GM19438 (cell line): ENCODE data around the gene DNAJC8.

Experiments used
- ATAC-seq: cut with Tn5 transposase; IDR thresholded peaks from one replicate; pipeline ENCODE4 v1.9.1; 2021; ENCODE audit warnings: low read depth; ENCODE audit not compliant: unreplicated experiment

The DNAJC8 gene, protein sequence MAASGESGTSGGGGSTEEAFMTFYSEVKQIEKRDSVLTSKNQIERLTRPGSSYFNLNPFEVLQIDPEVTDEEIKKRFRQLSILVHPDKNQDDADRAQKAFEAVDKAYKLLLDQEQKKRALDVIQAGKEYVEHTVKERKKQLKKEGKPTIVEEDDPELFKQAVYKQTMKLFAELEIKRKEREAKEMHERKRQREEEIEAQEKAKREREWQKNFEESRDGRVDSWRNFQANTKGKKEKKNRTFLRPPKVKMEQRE

DNA sequence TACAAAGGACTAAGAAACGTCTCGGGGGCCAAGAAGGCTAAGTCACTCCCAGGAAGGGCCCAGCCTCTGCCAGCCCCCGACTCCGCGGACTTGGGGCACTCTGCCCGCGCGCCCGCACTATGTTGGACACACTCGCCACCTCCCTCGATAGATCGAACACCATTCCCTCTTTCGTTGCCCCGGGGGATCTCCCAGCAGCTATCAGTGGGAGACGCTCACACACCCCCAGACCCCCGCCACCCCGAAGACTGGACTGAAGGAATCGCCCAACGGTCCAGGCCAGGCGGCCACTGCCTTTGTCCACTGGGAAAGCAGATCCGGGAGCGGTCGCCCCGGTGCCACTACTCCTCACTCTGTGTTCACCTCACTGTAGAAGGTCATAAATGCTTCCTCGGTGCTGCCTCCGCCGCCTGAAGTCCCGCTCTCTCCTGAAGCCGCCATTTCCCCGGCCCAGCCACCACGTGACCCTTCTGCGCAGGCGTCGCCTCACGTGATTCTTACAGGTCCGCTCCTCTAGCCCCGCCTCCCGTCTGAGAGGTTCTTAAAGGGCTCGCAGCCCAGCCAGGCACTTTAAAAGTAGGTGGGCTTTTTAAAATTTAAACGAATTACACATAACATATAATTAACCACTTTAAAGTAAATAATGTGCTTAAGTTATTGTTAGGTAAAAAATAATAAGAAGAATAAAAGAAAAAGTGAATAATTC is at the start of gene DNAJC8:
TSS of gene DNAJC8 (minus strand) at position 472 of the 706 bp plus-strand sequence. CDS start at position 441, 31 bp downstream.
- ATAC-seq: peak; percentile 56

GRCh38 chr1:28281608-28282425 is 49.0 kb upstream of the DNAJC8 start:
- no peak for ATAC-seq

GRCh38 chr1:28280977-28281381 is 48.1 kb upstream of the DNAJC8 start:
- ATAC-seq: no peak

DNA sequence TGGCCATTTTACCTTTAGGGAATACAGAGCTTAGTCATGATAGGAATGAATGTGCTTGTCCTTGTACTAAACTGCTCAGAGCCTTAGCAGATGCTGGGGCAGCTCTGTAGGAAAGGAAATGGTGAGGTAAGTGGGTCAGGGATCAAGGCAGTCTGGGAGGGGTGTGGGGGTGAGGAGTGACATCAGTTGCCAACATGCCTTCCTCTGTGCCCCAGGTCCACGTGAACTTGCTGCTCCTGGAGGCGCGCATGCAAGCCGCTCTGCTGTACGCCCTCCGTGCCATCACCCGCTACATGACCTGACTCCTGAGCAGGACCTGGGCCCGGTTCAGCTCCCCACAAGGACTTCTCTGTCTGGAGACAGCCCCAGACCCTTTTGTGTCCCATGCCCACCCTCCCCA is 47.7 kb upstream of the DNAJC8 start:
- ATAC-seq: no peak

GRCh38 chr1:28279721-28280120 is 46.9 kb upstream of the DNAJC8 start:
- ATAC-seq: no peak

DNA sequence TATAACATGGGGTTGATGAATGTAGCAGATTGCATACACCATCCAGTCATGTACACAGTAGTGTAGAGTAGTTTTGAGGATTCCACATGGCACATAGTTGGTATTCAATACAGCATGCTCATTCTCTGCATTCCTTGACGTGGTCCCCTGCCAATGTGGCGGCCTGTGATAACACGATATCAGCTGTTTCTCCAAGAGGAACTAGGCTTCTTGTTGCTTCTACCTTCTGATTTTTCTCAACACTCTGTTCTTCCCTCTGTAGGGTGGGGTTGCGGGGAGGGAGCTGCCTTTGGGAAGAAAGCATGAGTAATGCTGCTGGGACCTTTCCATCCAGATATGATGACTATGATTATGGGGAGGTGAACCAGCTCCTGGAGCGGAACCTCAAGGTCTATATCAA is 45.9 kb upstream of the DNAJC8 start:
- ATAC-seq: no peak

- no peak for ATAC-seq
Measured at GRCh38 chr1:28273216-28273860, 40.5 kb upstream of the DNAJC8 start.

DNA sequence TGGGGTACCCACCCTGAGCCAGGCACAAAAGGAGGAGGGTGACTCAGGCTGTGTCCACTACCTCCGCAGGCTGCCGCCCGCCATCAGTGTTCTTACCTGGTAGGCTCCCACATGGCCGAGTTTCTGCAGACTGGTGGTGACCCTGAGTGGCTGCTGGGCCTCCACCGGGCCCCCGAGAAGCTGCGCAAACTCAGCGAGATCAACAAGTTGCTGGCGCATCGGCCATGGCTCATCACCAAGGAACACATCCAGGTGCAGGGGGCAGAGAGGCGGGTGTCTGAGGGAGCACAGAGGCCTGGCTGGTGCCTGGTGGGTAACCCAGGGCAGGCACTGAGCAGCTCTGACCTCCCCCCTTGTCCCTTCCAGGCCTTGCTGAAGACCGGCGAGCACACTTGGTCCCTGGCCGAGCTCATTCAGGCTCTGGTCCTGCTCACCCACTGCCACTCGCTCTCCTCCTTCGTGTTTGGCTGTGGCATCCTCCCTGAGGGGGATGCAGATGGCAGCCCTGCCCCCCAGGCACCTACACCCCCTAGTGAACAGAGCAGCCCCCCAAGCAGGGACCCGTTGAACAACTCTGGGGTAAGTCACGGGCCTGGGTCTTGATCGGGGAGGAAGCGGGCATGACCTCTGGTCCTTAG is 39.5 kb upstream of the DNAJC8 start:
- no peak for ATAC-seq

GRCh38 chr1:28269529-28269928 is 36.7 kb upstream of the DNAJC8 start:
- ATAC-seq: no peak

DNA sequence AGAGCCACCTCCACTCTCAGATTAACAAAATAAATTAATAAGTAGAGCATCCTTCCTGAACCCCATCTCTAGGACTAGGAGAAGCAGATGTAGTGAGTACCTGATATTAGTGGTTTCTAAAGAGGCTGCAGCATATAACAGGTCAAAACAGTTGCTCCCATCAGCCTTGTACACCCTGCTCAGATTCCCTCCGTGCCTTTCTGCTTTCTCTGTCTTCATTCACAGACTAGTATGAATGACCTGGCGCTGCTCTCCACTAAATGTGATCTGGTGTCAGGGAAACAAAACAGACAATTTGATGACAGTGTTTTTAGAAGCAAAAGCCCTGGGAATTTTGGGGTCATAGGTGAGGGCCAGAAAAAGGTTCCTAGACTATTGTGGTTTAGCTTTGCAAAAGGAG is 34.8 kb upstream of the DNAJC8 start:
- ATAC-seq: no peak

- ATAC-seq: no peak
Measured at GRCh38 chr1:28266920-28267322, 34.1 kb upstream of the DNAJC8 start.

GRCh38 chr1:28265577-28265976 is 32.7 kb upstream of the DNAJC8 start:
- ATAC-seq: no peak

DNA sequence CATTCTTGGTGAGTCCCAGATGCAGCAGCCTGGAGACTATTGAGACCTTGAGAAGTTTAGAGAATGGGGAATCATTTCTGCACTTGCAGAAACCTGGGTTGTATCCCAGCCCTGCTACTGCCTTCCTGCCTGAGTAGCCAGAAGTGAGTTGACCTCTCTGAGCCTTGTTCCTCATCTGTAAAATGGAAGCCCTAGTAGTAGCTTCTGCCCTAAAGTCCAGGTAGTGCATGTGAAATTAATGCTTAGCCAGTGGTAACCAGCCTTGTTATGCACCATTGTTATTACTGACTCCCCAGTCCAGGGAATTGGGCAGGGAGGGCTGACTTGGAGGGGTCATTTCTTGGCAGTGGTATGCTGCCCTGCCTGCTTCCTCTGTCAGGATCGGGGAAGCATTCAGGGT is 32.1 kb upstream of the DNAJC8 start:
- no peak for ATAC-seq

GRCh38 chr1:28260803-28261174 is 28.0 kb upstream of the DNAJC8 start:
- ATAC-seq: no peak

- no peak for ATAC-seq
Measured at GRCh38 chr1:28259934-28260802, 27.3 kb upstream of the DNAJC8 start.

- peak; percentile 96 for ATAC-seq
Measured at GRCh38 chr1:28259252-28259933, 26.6 kb upstream of the DNAJC8 start, which contains the start of gene SESN2. TSS of gene SESN2 (plus strand) at chr1:28259518. CDS start at chr1:28259848, 330 bp downstream.

DNA sequence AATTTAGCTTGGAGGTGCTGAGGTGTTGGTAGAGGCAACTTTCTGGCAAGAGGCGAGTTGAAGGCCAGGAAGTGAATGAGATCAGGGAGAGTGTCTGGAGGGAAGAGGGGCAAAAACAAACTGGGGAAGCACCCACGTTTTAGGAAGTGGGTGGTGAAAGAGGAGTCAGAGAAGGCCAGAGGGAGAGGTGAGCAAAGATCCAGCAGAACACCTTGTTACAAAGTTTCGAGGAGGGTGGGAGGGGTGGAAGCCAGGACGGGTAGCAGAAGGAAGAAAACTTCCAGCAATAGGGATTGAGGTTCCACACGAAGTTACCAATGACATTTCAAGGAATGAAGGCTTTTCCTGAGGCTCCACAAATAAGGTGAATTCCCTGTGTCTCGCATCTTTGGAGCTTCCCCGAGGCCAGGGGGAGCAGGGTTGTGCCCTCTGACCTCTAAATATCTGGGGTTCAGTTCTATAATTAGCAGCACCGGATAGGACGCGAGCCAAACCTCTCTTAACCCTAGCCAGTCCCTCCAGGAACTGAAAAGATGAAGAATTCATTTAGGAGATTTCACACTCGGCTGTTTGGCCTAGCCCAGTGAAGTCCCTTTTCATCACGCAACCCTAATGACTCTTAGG is 25.9 kb upstream of the DNAJC8 start:
- no peak for ATAC-seq

DNA sequence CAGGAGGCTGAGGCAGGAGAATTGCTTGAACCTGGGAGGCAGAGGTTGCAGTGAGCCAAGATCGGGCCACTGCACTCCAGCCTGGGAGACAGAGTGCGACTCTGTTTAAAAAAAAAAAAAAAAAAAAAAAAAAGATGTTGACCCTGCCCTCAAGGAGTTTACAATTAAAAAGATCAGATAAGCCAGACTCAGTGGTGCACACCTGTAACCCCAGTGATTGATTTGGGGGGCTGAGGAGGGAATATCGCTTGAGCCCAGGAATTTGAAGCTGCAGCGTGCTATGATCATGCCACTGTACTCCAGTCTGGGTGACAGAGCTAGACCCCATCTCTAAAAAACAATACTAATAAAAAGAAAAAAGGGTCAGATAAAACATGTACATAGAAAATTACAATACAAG is 24.9 kb upstream of the DNAJC8 start:
- no peak for ATAC-seq
